Measurements from ENCODE around the gene SLC16A4. TPM values are rescaled to one million over a fixed set of nuclear protein-coding genes. Genes with fewer than 3 reads are reported as not detected.

The SLC16A4 gene
- total RNA-seq, 4 donors from 2014 or later: 10.5 to 16.9 (median 15.2) TPM

GRCh38 chr1:110339407-110340206, 51.2 kb downstream of the SLC16A4 start:
- peaks cover 0 to 28% of the 10 kb centered on the region in 2 donors for H3K36me3 ChIP-seq
- peaks cover 4 to 58% (median 24%) of the 10 kb centered on the region in 3 donors for H3K4me1 ChIP-seq
- no peaks in the 10 kb centered on the region for H3K9me3 ChIP-seq
- peak; percentile 70 to 78 for TF ChIP-seq POLR2A (IDR thresholded peaks at IDR 0.05)
- no peak for TF ChIP-seq EP300 (IDR thresholded peaks at IDR 0.05)
- TF ChIP-seq CTCF (IDR thresholded peaks at IDR 0.05): peak; percentile 14 to 87 (median 70)
- TF ChIP-seq POLR2AphosphoS5 (IDR thresholded peaks at IDR 0.05): peak; percentile 88
- peak overlapping the region; percentile 64 to 99 (median 94) for H3K27ac ChIP-seq
- WGBS, 2 donors (ENCODE audit: low coverage in 1 of 2): 0 to 1% methylated on average over 17 to 27 of the region's 77 CpGs
- H3K4me3 ChIP-seq: peak overlapping the region; percentile 59 to 80
- no peak for ATAC-seq
- no peaks in the 10 kb centered on the region for H3K27me3 ChIP-seq

- 0 to 3% methylated on average over 13 to 20 of the region's 25 CpGs for WGBS, 2 donors (ENCODE audit: low coverage in 1 of 2)
- Histone ChIP-seq H3K9me3 (no peaks in the 10 kb centered on the region), H3K36me3 (peaks cover 0 to 23% of the 10 kb centered on the region in 2 donors), H3K4me3 (peak within 1 kb of the TSS; percentile 59 to 80), H3K27ac (peak within 1 kb of the TSS; percentile 72 to 99 (median 94)), H3K27me3 (no peaks in the 10 kb centered on the region), H3K4me1 (peaks cover 4 to 51% (median 24%) of the 10 kb centered on the region in 3 donors)
- ATAC-seq: peak; percentile 91
- no peak for TF ChIP-seq CTCF (IDR thresholded peaks at IDR 0.05)
- no peak for TF ChIP-seq POLR2AphosphoS5 (IDR thresholded peaks at IDR 0.05)
- TF ChIP-seq EP300 (IDR thresholded peaks at IDR 0.05): no peak
- no peak for TF ChIP-seq POLR2A (IDR thresholded peaks at IDR 0.05)
Observed at GRCh38 chr1:110338886-110339406, 51.9 kb downstream of the SLC16A4 start, which contains the start of gene RBM15. Gene RBM15 (plus strand): TSS chr1:110339377. CDS start chr1:110339406, 29 bp downstream.

- H3K36me3 ChIP-seq: peaks cover 0 to 18% of the 10 kb centered on the region in 2 donors
- H3K9me3 ChIP-seq: no peaks in the 10 kb centered on the region
- ATAC-seq: peak; percentile 90
- peak overlapping the region; percentile 72 to 99 (median 94) for H3K27ac ChIP-seq
- no peaks in the 10 kb centered on the region for H3K27me3 ChIP-seq
- WGBS, 2 donors (ENCODE audit: low coverage in 1 of 2): 0 to 3% methylated on average over 5 to 17 of the region's 57 CpGs
- TF ChIP-seq POLR2AphosphoS5 (IDR thresholded peaks at IDR 0.05) (peak; percentile 59), POLR2A (IDR thresholded peaks at IDR 0.05) (peak; percentile 69 to 70), EP300 (IDR thresholded peaks at IDR 0.05) (no peak), CTCF (IDR thresholded peaks at IDR 0.05) (peak; percentile 33 to 90 (median 76))
- H3K4me1 ChIP-seq: peaks cover 4 to 46% (median 24%) of the 10 kb centered on the region in 3 donors
- peak overlapping the region; percentile 45 to 80 for H3K4me3 ChIP-seq
Observed at GRCh38 chr1:110338309-110338885, 52.4 kb downstream of the SLC16A4 start.

- WGBS, 2 donors (ENCODE audit: low coverage in 1 of 2): 0 to 3% methylated on average over 16 to 18 of the region's 36 CpGs
- Histone ChIP-seq H3K27ac (peak overlapping the region; percentile 72 to 99 (median 94)), H3K9me3 (no peaks in the 10 kb centered on the region), H3K36me3 (peaks cover 0 to 18% of the 10 kb centered on the region in 2 donors), H3K4me3 (peak overlapping the region; percentile 45 to 80), H3K27me3 (no peaks in the 10 kb centered on the region), H3K4me1 (peaks cover 4 to 40% (median 24%) of the 10 kb centered on the region in 3 donors)
- peak; percentile 28 for ATAC-seq
- no peak for TF ChIP-seq CTCF (IDR thresholded peaks at IDR 0.05)
- no peak for TF ChIP-seq POLR2A (IDR thresholded peaks at IDR 0.05)
- TF ChIP-seq EP300 (IDR thresholded peaks at IDR 0.05): no peak
- TF ChIP-seq POLR2AphosphoS5 (IDR thresholded peaks at IDR 0.05): no peak
Observed at GRCh38 chr1:110337704-110338308, 53.0 kb downstream of the SLC16A4 start.

Measured in gastroesophageal sphincter (tissue), 4 donors.